GM12874 (cell line): Measurements from ENCODE around the gene SEC16A.

Experiments used
- TF ChIP-seq, protein P1 (sequence below): IDR thresholded peaks from 2 replicates; pipeline ENCODE4 v1.5.1; 2011; ENCODE audit warnings: low read depth, mild to moderate bottlenecking, control low read depth, low read length, moderate library complexity; ENCODE audit not compliant: insufficient read depth

Gene SEC16A

DNA sequence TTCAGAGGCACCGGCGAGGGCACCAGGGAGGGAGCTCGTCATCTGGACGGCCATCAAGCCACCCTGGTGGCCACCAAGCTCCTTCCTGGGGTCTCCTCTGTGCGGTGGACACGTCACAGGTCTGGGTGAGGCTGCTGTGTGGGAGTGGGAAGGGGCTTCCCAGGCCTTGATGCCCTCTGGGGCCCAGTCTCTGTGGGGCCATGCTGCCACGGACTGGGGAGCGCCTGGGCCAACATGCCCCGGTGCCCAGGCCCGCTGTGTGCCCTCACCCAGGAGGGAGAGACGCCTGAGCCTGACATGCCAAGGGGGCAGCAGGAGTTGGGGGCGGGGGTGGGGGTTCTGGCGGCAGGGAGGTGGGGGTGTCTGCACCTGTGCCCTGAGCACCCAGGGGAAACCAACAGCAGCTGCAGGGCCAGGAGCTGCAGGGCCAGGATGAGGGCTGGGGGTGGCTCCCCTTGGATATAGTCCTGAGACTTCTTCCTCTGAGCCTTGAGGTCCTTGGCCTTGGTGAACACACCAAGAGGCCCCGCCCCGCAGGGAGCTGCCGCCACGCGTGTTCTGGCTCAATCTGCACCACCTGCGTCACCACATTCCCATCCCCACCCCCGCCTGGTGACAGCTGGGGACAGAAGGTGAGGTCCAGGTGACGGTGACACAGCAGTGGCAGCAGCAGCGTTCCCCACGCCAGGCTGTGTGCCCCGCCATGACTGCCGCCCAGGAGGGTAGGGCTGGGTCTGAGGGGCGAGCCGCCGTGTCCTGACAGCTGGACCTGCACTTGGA lies 15.3 kb upstream of the SEC16A start:
- TF ChIP-seq, protein P1, sequence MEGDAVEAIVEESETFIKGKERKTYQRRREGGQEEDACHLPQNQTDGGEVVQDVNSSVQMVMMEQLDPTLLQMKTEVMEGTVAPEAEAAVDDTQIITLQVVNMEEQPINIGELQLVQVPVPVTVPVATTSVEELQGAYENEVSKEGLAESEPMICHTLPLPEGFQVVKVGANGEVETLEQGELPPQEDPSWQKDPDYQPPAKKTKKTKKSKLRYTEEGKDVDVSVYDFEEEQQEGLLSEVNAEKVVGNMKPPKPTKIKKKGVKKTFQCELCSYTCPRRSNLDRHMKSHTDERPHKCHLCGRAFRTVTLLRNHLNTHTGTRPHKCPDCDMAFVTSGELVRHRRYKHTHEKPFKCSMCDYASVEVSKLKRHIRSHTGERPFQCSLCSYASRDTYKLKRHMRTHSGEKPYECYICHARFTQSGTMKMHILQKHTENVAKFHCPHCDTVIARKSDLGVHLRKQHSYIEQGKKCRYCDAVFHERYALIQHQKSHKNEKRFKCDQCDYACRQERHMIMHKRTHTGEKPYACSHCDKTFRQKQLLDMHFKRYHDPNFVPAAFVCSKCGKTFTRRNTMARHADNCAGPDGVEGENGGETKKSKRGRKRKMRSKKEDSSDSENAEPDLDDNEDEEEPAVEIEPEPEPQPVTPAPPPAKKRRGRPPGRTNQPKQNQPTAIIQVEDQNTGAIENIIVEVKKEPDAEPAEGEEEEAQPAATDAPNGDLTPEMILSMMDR, result no peak

DNA sequence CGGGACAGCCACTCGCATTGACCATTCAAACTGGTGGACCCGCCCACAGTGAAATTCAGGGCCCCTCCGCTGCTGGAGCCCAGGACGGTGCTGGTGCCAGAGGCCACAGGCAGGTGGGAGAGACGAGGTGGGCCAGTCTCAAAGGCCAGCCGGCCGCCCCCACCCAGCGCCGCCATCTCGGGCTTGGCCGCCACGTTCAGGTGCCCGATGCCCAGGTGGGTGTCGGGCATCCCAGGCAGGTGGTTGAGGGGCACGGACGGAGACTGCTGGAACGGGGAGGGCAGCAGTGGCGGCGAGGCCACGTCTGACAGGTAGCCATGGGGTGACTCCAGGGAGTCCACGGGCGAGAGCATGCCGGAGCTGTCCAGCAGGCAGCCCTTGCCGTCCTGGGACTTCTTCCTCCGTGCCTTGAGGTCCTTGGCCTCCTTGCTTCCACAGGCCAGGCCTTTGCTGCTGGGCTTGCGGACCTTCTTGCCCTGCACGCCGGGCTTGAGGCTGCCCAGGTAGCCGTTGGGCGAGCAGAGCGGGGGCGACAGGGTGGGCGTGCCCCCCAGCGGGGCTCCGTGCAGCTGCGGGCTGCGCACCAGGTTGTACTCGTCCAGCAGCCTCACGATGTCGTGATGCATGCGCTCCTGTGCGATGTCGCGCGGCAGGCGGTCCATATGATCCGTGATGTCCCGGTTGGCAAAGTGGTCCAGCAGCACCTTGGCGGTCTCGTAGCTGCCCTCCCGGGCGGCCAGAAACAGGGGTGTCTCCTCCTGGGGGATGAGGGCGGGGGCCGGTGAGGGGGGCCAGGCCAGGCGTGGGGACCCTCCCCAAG lies 14.2 kb upstream of the SEC16A start:
- TF ChIP-seq, protein P1, result no peak

DNA sequence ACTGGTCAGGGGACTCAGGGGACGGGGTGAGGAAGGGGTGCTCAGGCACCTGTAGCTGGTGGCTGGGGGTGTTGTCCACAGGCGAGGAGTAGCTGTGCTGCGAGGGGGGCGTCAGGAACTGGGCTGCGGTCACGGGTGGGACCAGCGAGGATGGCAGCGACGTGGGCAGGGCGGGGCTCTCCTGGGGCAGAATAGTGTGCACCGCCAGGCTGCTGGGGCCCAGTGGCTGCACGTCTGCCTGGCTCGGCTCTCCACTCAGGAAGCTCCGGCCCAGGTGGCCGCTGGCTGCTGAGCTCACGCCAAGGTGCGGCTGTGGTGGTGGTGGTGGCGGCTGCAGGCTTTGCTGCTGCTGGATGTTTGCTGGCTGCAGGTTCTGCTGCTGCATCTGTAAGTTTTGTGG lies 13.3 kb upstream of the SEC16A start:
- TF ChIP-seq, protein P1, result no peak

DNA sequence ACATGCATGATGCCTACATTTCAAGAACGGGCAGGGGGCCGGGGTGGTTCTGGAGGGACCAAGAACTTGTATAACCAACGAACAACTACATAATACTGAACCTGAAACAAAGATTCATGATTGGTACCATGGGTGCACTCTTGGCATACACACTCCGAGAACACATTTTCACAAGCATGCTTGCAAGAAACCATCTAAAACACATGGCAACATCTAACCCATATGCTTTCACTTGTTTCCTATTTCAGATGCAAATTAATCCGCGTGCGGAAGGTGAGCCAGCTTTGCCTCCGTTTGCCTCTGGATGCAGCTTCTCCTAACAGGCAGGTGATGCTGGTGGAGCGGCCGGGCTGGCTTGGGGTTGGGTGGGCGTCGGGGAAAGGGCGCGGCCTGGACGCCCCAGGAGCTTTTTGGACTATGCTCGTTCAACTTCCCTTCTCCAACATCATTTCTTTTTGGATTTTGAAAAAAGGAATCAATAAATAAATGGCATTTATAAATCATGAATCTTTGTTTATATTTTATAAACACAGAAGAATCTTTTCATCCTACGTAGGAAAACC lies 12.5 kb upstream of the SEC16A start:
- TF ChIP-seq, protein P1, result no peak

DNA sequence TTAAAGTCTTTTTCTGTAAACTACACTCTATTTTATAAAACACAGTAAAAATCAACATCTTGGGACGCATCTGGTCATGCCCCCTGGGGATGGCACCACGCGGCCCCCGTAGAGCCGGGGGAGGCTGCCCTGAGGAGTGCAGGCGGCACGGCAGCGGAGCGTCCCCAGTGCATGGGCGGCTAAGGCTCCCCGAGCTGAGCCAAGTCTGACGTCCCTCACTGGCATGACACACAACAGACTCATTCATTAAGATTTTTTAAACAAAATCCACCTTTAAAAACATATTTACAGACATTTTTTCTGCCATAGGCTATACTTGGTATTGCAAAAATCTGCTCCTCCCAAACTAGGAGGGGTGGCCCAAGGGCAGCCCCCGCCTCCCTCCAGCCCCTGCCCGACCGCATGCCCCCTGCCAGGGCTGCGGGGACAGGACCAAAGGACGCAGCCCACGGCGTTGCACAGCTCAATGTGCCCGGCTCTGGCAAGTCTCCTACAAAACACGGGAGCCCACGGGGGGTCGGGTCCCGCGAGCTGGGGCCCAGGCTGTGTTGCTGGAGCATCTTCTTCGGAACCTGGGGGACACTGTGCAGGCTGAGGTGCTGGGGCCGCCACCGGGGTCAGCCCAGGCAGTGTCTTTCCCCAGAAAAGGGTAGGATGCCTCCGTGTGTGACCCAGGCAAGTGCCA lies 11.8 kb upstream of the SEC16A start:
- TF ChIP-seq, protein P1, result no peak

DNA sequence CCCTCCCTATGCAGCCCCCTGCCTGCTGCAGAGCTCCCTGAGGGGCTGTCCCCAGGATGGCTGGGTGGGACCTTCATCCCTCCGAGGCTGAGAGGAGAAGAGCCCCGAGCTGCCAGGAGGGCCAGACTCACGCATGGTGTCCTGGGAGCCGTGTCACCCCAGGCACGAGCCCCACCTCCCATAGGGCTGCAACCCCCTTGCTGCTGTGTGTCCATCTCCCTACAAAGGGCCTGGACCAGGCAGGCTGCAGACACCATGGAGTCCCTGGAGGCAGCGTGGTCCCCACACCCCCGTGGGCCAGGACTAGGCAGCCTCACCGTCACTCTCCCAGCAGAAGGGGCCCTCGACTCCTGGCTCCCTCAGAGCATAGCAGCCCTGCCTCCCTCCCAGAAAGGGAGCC lies 11.2 kb upstream of the SEC16A start:
- TF ChIP-seq, protein P1, result no peak

DNA sequence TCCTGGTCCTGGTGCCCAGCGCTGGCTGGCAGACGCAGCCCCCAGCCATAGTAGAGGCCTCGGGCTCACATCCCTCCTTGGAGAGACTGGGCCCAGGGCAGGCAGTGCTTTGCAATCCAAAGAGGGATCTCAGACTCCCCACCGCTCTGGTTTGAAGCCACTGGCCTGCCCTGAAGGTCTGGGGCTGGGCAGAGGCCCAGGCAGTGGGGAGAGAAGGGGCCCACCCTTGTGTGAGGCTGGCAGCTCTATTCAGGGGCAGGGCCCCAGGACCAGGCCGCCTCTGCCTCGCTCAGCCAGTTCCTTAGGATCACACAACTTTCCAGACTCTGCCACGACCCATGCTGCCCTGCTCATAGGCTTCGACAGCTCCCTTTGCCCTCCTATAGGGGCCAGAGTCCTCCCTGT lies 10.7 kb upstream of the SEC16A start:
- TF ChIP-seq, protein P1, result no peak
